ENCODE data around the gene SH3PXD2B.
A peak's percentile ranks its signal among the peaks of the same experiment; 100 is the strongest.
"Not testable (repeated sequence)": the region's sequence is repeated elsewhere in the genome, so short reads cannot be mapped to it uniquely, and the experiment has no call there.

The SH3PXD2B gene

GRCh38 chr5:172294831-172295230 lies 159.5 kb downstream of the SH3PXD2B start:
- H3K27ac Mint-ChIP-seq, result no peak overlapping the region
- H3K36me3 Mint-ChIP-seq, result no peaks in the 10 kb centered on the region
- DNase-seq (ENCODE audit: low spot score in 2 of 2) (no peak), ATAC-seq (no peak)
- H3K4me3 Mint-ChIP-seq, result no peak overlapping the region
- H3K4me1 Mint-ChIP-seq, result peaks cover 4% of the 10 kb centered on the region
- H3K9me3 Mint-ChIP-seq, result no peaks in the 10 kb centered on the region

GRCh38 chr5:172293745-172294342 lies 160.5 kb downstream of the SH3PXD2B start:
- Mint-ChIP-seq H3K4me1 (peaks cover 4% of the 10 kb centered on the region), H3K27ac (no peak overlapping the region), H3K9me3 (no peaks in the 10 kb centered on the region), H3K4me3 (no peak overlapping the region), H3K36me3 (no peaks in the 10 kb centered on the region)
- ATAC-seq, result no peak
- DNase-seq (ENCODE audit: low spot score in 2 of 2), result no peak

GRCh38 chr5:172293054-172293744 lies 161.1 kb downstream of the SH3PXD2B start:
- no peaks in the 10 kb centered on the region for H3K9me3 Mint-ChIP-seq

GRCh38 chr5:172291837-172292236 lies 162.5 kb downstream of the SH3PXD2B start:
- not testable (repeated sequence) for H3K36me3 Mint-ChIP-seq; H3K27ac Mint-ChIP-seq; DNase-seq (ENCODE audit: low spot score in 2 of 2); H3K9me3 Mint-ChIP-seq; ATAC-seq; H3K4me3 Mint-ChIP-seq; H3K4me1 Mint-ChIP-seq

More at GRCh38 chr5:172293054-172293744, 161.1 kb downstream of the SH3PXD2B start:
- ATAC-seq (peak; percentile 97), DNase-seq (ENCODE audit: low spot score in 2 of 2) (peak; percentile 35 to 66)
- Mint-ChIP-seq H3K4me1 (peaks cover 4% of the 10 kb centered on the region), H3K27ac (no peak overlapping the region), H3K36me3 (no peaks in the 10 kb centered on the region), H3K4me3 (no peak overlapping the region)

- no peak for ATAC-seq
- Mint-ChIP-seq H3K4me3 (no peak overlapping the region), H3K27ac (no peak overlapping the region), H3K4me1 (peaks cover 4% of the 10 kb centered on the region), H3K36me3 (no peaks in the 10 kb centered on the region), H3K9me3 (no peaks in the 10 kb centered on the region)
- DNase-seq (ENCODE audit: low spot score in 2 of 2), result no peak
Observed at GRCh38 chr5:172288465-172288864, 165.9 kb downstream of the SH3PXD2B start.

GRCh38 chr5:172287140-172287539 lies 167.2 kb downstream of the SH3PXD2B start:
- not testable (repeated sequence) for ATAC-seq; DNase-seq (ENCODE audit: low spot score in 2 of 2); H3K4me3 Mint-ChIP-seq; H3K9me3 Mint-ChIP-seq; H3K4me1 Mint-ChIP-seq; H3K27ac Mint-ChIP-seq; H3K36me3 Mint-ChIP-seq

GRCh38 chr5:172285226-172286143 lies 168.8 kb downstream of the SH3PXD2B start:
- Mint-ChIP-seq H3K4me3 (peak overlapping the region; percentile 84), H3K36me3 (no peaks in the 10 kb centered on the region), H3K4me1 (peaks cover 11% of the 10 kb centered on the region), H3K9me3 (no peaks in the 10 kb centered on the region), H3K27ac (no peak overlapping the region)
- DNase-seq (ENCODE audit: low spot score in 2 of 2), result no peak
- no peak for ATAC-seq

GRCh38 chr5:172284611-172284980 lies 169.7 kb downstream of the SH3PXD2B start:
- Mint-ChIP-seq H3K27ac (peak overlapping the region; percentile 75), H3K36me3 (no peaks in the 10 kb centered on the region), H3K4me3 (peak overlapping the region; percentile 84), H3K4me1 (peaks cover 11% of the 10 kb centered on the region), H3K9me3 (no peaks in the 10 kb centered on the region)
- DNase-seq (ENCODE audit: low spot score in 2 of 2), result no peak
- ATAC-seq, result no peak

GRCh38 chr5:172283862-172284610 lies 170.3 kb downstream of the SH3PXD2B start:
- ATAC-seq, result peak; percentile 92
- H3K4me3 Mint-ChIP-seq, result peak overlapping the region; percentile 84
- no peaks in the 10 kb centered on the region for H3K9me3 Mint-ChIP-seq
- H3K27ac Mint-ChIP-seq, result peak overlapping the region; percentile 75
- peaks cover 11% of the 10 kb centered on the region for H3K4me1 Mint-ChIP-seq
- DNase-seq (ENCODE audit: low spot score in 2 of 2), result peak; percentile 83 to 91
- no peaks in the 10 kb centered on the region for H3K36me3 Mint-ChIP-seq

- peak; percentile 93 for ATAC-seq
- peak within 1 kb of the TSS; percentile 76 for H3K27ac Mint-ChIP-seq
- peaks cover 11% of the 10 kb centered on the region for H3K4me1 Mint-ChIP-seq
- H3K9me3 Mint-ChIP-seq, result no peaks in the 10 kb centered on the region
- H3K36me3 Mint-ChIP-seq, result no peaks in the 10 kb centered on the region
- peak in 1 of 2 donors; percentile 69 for DNase-seq (ENCODE audit: low spot score in 2 of 2)
- peak within 1 kb of the TSS; percentile 84 for H3K4me3 Mint-ChIP-seq
Observed at GRCh38 chr5:172283020-172283861, 171.1 kb downstream of the SH3PXD2B start, which contains the start of gene UBTD2. Gene UBTD2 (minus strand): TSS chr5:172283764. CDS start chr5:172283665, 99 bp downstream.

- peak overlapping the region; percentile 84 for H3K4me3 Mint-ChIP-seq
- peaks cover 11% of the 10 kb centered on the region for H3K4me1 Mint-ChIP-seq
- H3K27ac Mint-ChIP-seq, result peak overlapping the region; percentile 76
- ATAC-seq (no peak), DNase-seq (ENCODE audit: low spot score in 2 of 2) (no peak)
- no peaks in the 10 kb centered on the region for H3K36me3 Mint-ChIP-seq
- no peaks in the 10 kb centered on the region for H3K9me3 Mint-ChIP-seq
Observed at GRCh38 chr5:172282272-172283019, 171.9 kb downstream of the SH3PXD2B start.

- H3K27ac Mint-ChIP-seq, result no peak overlapping the region
- ATAC-seq, result no peak
- peak overlapping the region; percentile 84 for H3K4me3 Mint-ChIP-seq
- H3K9me3 Mint-ChIP-seq, result no peaks in the 10 kb centered on the region
- peaks cover 14% of the 10 kb centered on the region for H3K4me1 Mint-ChIP-seq
- no peaks in the 10 kb centered on the region for H3K36me3 Mint-ChIP-seq
- no peak for DNase-seq (ENCODE audit: low spot score in 2 of 2)
Observed at GRCh38 chr5:172281346-172281745, 173.0 kb downstream of the SH3PXD2B start.

- Mint-ChIP-seq H3K36me3 (no peaks in the 10 kb centered on the region), H3K27ac (no peak overlapping the region), H3K4me3 (no peak overlapping the region), H3K9me3 (no peaks in the 10 kb centered on the region), H3K4me1 (peaks cover 18% of the 10 kb centered on the region)
- DNase-seq (ENCODE audit: low spot score in 2 of 2), result no peak
- no peak for ATAC-seq
Observed at GRCh38 chr5:172280929-172281328, 173.4 kb downstream of the SH3PXD2B start.
